ENCODE measurements around the gene UBALD2.

UBALD2 gene

DNA sequence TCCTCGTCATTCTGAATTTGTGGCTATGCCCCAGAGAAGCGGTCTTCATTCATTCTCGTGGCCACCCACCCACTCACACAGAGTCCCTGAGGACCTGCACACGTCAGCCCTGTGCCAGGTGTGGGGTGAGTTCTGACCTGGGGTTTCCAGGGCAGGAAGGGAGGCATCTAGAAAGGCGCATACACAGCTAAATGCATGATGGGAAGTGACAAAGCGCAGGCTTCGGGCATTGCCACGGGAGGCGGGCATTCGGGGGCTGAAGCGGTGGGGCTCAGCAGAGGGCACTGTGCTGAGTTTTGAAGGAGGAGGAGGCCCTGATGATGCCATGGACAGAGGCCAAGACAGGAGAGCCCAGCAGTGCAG lies 10.9 kb downstream of the UBALD2 start:
- peaks cover 8% of the 10 kb centered on the region for H3K36me3 ChIP-seq (ENCODE audit: control insufficient read depth, low read length)
- H3K27me3 ChIP-seq (ENCODE audit: control insufficient read depth, low read length) = no peaks in the 10 kb centered on the region
- no peaks in the 10 kb centered on the region for H4K20me1 ChIP-seq (ENCODE audit: control insufficient read depth, insufficient read depth, low read depth, low read length)
- peaks cover 30% of the 10 kb centered on the region for H3K4me1 ChIP-seq (ENCODE audit: control insufficient read depth, low read length)
- no peak overlapping the region for H3K4me3 ChIP-seq (ENCODE audit: low read length)
- TF ChIP-seq EZH2phosphoT487 (IDR thresholded peaks at IDR 0.05; ENCODE audit: borderline replicate concordance, low read length) = no peak
- TF ChIP-seq, protein P1, sequence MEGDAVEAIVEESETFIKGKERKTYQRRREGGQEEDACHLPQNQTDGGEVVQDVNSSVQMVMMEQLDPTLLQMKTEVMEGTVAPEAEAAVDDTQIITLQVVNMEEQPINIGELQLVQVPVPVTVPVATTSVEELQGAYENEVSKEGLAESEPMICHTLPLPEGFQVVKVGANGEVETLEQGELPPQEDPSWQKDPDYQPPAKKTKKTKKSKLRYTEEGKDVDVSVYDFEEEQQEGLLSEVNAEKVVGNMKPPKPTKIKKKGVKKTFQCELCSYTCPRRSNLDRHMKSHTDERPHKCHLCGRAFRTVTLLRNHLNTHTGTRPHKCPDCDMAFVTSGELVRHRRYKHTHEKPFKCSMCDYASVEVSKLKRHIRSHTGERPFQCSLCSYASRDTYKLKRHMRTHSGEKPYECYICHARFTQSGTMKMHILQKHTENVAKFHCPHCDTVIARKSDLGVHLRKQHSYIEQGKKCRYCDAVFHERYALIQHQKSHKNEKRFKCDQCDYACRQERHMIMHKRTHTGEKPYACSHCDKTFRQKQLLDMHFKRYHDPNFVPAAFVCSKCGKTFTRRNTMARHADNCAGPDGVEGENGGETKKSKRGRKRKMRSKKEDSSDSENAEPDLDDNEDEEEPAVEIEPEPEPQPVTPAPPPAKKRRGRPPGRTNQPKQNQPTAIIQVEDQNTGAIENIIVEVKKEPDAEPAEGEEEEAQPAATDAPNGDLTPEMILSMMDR (IDR thresholded peaks at IDR 0.05; ENCODE audit: low read depth, low read length, poor library complexity, severe bottlenecking) = no peak
- H3K4me2 ChIP-seq (ENCODE audit: low read length) = no peak overlapping the region
- no peaks in the 10 kb centered on the region for H3K9me2 ChIP-seq (replicated peaks; ENCODE audit: control insufficient read depth, low read length)
- H3K9me3 ChIP-seq (ENCODE audit: control insufficient read depth, insufficient read depth, low read length) = no peaks in the 10 kb centered on the region
- no peak overlapping the region for H3K27ac ChIP-seq (ENCODE audit: low read depth, low read length)
- peaks cover 6% of the 10 kb centered on the region for H3F3A ChIP-seq (ENCODE audit: control insufficient read depth, insufficient read depth)
- H3K79me2 ChIP-seq (ENCODE audit: control insufficient read depth, low read length) = peaks cover 7% of the 10 kb centered on the region

DNA sequence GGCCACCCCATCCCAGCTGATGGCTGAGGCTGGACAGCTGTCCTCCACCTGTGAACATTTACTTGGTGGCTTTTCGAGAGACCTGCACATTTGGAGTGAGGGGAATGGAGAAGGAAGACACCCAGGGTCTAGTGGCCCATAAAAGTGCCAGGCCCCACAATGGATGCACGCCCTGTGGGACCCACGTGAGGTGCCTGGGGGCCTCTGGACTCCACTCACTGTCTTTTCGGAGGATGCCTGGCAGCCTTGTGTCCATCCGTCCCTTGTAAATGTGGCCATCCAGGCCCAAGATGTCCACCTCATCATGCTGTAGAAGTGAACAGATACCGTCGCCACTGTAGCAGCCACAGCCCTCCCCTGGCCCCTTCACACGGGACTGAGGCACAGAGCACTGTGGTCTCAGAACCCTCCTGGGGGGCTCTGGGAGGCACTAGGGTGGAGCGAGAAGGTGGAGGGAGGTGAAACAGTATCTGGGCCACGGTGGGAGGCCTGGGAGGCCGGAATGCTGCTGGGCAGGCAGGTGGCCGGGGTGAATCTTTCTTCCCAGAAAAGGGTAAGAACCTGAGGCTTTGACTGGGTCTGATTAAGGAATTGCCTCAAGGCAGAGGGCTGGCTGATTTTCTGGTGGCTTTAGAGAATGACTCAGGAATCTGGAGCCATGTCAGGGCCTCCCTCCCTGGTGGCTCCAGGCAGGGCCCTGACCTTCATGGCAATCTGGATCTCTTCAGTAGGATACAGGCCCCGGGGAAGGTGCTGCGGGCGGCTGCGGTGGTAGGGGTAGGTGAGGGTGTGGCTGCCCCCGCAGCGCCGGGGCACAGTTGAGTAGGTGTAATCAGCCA lies 11.5 kb downstream of the UBALD2 start:
- Histone ChIP-seq H3K27me3 (ENCODE audit: control insufficient read depth, low read length) (no peaks in the 10 kb centered on the region), H3K4me1 (ENCODE audit: control insufficient read depth, low read length) (peaks cover 24% of the 10 kb centered on the region), H4K20me1 (ENCODE audit: control insufficient read depth, insufficient read depth, low read depth, low read length) (no peaks in the 10 kb centered on the region), H3K4me2 (ENCODE audit: low read length) (no peak overlapping the region), H3K9me3 (ENCODE audit: control insufficient read depth, insufficient read depth, low read length) (no peaks in the 10 kb centered on the region), H3K27ac (ENCODE audit: low read depth, low read length) (no peak overlapping the region), H3K9me2 (replicated peaks; ENCODE audit: control insufficient read depth, low read length) (no peaks in the 10 kb centered on the region), H3F3A (ENCODE audit: control insufficient read depth, insufficient read depth) (peaks cover 3% of the 10 kb centered on the region; the same call in 1 of the 2 replicates), H3K79me2 (ENCODE audit: control insufficient read depth, low read length) (peaks cover 1% of the 10 kb centered on the region; the same call in 1 of the 2 replicates), H3K4me3 (ENCODE audit: low read length) (no peak overlapping the region), H3K36me3 (ENCODE audit: control insufficient read depth, low read length) (peaks cover 1% of the 10 kb centered on the region)
- TF ChIP-seq EZH2phosphoT487 (IDR thresholded peaks at IDR 0.05; ENCODE audit: borderline replicate concordance, low read length) = no peak
- TF ChIP-seq, protein P1 (IDR thresholded peaks at IDR 0.05; ENCODE audit: low read depth, low read length, poor library complexity, severe bottlenecking) = no peak

DNA sequence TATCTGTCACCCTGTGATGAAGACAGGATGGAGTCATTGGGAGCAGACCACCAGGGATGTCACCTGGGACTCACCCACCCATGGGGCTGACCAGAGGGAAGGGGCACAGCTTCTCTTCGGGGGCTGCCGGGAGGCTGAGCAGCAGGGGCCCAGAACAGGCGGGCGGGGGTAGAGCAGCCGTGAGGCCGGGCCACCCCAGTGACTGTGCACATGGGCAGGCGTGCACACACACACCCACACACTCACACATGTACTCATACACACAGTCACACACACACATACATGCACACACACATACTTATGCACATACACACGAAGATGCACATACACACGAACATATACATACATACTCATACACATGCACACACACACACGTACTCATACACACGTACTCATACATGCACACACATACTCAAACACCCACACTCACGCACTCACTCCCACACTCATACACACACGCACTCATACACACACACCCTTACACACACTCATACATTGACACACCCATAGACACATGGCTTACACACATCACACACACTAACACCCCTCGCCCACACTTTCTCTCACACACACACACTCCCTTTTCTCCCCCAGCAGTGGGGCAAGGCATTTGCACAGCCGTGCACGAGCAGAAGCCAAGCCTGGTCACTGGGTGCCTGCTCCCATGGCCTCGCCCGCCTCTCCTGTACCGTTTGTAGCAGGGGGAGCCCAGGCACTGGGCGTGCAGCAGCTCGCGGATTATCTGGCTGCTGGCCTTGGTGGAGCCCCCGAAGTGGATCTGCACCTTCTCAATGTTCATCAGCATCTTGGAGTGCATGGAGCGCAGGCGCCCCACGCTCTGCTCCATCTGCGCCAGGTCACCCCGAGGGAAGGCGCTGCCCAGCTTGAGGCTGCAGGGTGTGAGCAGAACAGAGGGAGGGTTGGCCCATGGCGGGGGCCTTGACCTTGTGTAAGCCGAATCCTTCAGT lies 12.4 kb downstream of the UBALD2 start:
- no peak overlapping the region for H3K27ac ChIP-seq (ENCODE audit: low read depth, low read length)

More for the DNA sequence above, 12.4 kb downstream of the UBALD2 start:
- Histone ChIP-seq H3K4me3 (ENCODE audit: low read length) (no peak overlapping the region), H3K27me3 (ENCODE audit: control insufficient read depth, low read length) (no peaks in the 10 kb centered on the region), H3K4me1 (ENCODE audit: control insufficient read depth, low read length) (peaks cover 15% of the 10 kb centered on the region), H3F3A (ENCODE audit: control insufficient read depth, insufficient read depth) (peaks cover 2% of the 10 kb centered on the region; the same call in 1 of the 2 replicates), H3K4me2 (ENCODE audit: low read length) (no peak overlapping the region), H3K9me3 (ENCODE audit: control insufficient read depth, insufficient read depth, low read length) (no peaks in the 10 kb centered on the region), H3K36me3 (ENCODE audit: control insufficient read depth, low read length) (no peaks in the 10 kb centered on the region), H3K9me2 (replicated peaks; ENCODE audit: control insufficient read depth, low read length) (no peaks in the 10 kb centered on the region), H3K79me2 (ENCODE audit: control insufficient read depth, low read length) (no peaks in the 10 kb centered on the region), H4K20me1 (ENCODE audit: control insufficient read depth, insufficient read depth, low read depth, low read length) (no peaks in the 10 kb centered on the region)
- TF ChIP-seq, protein P1 (IDR thresholded peaks at IDR 0.05; ENCODE audit: low read depth, low read length, poor library complexity, severe bottlenecking) = no peak
- no peak for TF ChIP-seq EZH2phosphoT487 (IDR thresholded peaks at IDR 0.05; ENCODE audit: borderline replicate concordance, low read length)
